PC-3 (cell line): Measurements from ENCODE around the gene LRRC42.

Experiments used
- EZH2 ChIP-seq: fragments of 300-600 bp; sonication (generic); IDR thresholded peaks from one replicate; pipeline ENCODE4 v1.6.1; 2017; ENCODE audit warnings: antibody characterized with exemption, mild to moderate bottlenecking, low read length; ENCODE audit not compliant: unreplicated experiment
- EZH2phosphoT487 ChIP-seq: fragments of 300-600 bp; sonication (generic); IDR thresholded peaks from 2 replicates; pipeline ENCODE4 v1.6.1; 2018; ENCODE audit warnings: mild to moderate bottlenecking, antibody characterized with exemption, low read length, borderline replicate concordance
- TF ChIP-seq, protein P1 (sequence below): fragments of 300-600 bp; sonication (generic); conservative IDR thresholded peaks from 2 replicates; pipeline ENCODE4 v1.5.1; 2017; ENCODE audit warnings: antibody characterized with exemption, low read depth, mild to moderate bottlenecking, low read length

GRCh38 chr1:53934170-53934765 lies 11.9 kb upstream of the LRRC42 start:
- TF ChIP-seq, protein P1, sequence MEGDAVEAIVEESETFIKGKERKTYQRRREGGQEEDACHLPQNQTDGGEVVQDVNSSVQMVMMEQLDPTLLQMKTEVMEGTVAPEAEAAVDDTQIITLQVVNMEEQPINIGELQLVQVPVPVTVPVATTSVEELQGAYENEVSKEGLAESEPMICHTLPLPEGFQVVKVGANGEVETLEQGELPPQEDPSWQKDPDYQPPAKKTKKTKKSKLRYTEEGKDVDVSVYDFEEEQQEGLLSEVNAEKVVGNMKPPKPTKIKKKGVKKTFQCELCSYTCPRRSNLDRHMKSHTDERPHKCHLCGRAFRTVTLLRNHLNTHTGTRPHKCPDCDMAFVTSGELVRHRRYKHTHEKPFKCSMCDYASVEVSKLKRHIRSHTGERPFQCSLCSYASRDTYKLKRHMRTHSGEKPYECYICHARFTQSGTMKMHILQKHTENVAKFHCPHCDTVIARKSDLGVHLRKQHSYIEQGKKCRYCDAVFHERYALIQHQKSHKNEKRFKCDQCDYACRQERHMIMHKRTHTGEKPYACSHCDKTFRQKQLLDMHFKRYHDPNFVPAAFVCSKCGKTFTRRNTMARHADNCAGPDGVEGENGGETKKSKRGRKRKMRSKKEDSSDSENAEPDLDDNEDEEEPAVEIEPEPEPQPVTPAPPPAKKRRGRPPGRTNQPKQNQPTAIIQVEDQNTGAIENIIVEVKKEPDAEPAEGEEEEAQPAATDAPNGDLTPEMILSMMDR, result no peak
- no peak for TF ChIP-seq EZH2phosphoT487
- TF ChIP-seq EZH2, result no peak
